BLaER1 treated with 17β-estradiol and CSF1 and Interleukin-3, amounts not matched to agents 10 nM and 100 nM (cell line): ENCODE data around the gene RPH3AL.

ENCODE experiments used
- H3K27ac ChIP-seq, 11 experiments: shearing (Covaris generic); formaldehyde crosslinking; 2 replicates each; pipeline ENCODE4 v1.8.1; 2022
- H3K27me3 ChIP-seq, 11 experiments: shearing (Covaris generic); formaldehyde crosslinking; 2 replicates each; pipeline ENCODE4 v1.8.1; 2022
- H3K36me3 ChIP-seq, 11 experiments: shearing (Covaris generic); formaldehyde crosslinking; 2 replicates each; pipeline ENCODE4 v1.8.1; 2022
- H3K4me1 ChIP-seq, 10 experiments: shearing (Covaris generic); formaldehyde crosslinking; 2 replicates each; pipeline ENCODE4 v1.8.1; 2022
- H3K4me2 ChIP-seq, 11 experiments: shearing (Covaris generic); formaldehyde crosslinking; 2 replicates each; pipeline ENCODE4 v1.8.1; 2022
- H3K4me3 ChIP-seq, 10 experiments: shearing (Covaris generic); formaldehyde crosslinking; 2 replicates each; pipeline ENCODE4 v1.8.1; 2022
- H3K9ac ChIP-seq, 11 experiments: shearing (Covaris generic); formaldehyde crosslinking; 2 replicates each; pipeline ENCODE4 v1.8.1; 2022
- H3K9me3 ChIP-seq, 11 experiments: shearing (Covaris generic); formaldehyde crosslinking; replicated peaks in 1 of 11; 2 replicates each; pipeline ENCODE4 v1.8.1; 2022
- H4K20me1 ChIP-seq, 11 experiments: shearing (Covaris generic); formaldehyde crosslinking; 2 replicates each; pipeline ENCODE4 v1.8.1; 2022
- Cebpa-rat ChIP-seq, 11 experiments: shearing (Covaris generic); IDR thresholded peaks; 2 replicates each; pipeline ENCODE4 v1.8.1; 2022

The RPH3AL gene

GRCh38 chr17:390025-390424 is 37.4 kb upstream of the RPH3AL start:
- TF ChIP-seq Cebpa-rat (IDR thresholded peaks at IDR 0.05), result 0 out of 22 replicates have a peak, but pooled peaks of 1 of the 11 experiments have one; percentile 13
- peaks cover 0 to 2% (median 0%) of the 10 kb centered on the region in 11 experiments; a peak in 1 of 22 replicates for H4K20me1 ChIP-seq
- no peak overlapping the region for H3K4me3 ChIP-seq

GRCh38 chr17:388087-388486 is 35.5 kb upstream of the RPH3AL start:
- Histone ChIP-seq H3K4me3 (no peak overlapping the region), H3K36me3 (no peaks in the 10 kb centered on the region), H3K4me1 (peaks cover 6 to 36% (median 29%) of the 10 kb centered on the region in 10 experiments), H3K9me3 (no peaks in the 10 kb centered on the region), H3K9ac (no peak overlapping the region), H3K27ac (no peak overlapping the region), H4K20me1 (peaks cover 0 to 14% (median 4%) of the 10 kb centered on the region in 11 experiments; a peak in 11 of 22 replicates), H3K4me2 (no peak overlapping the region), H3K27me3 (peaks cover 22 to 34% (median 23%) of the 10 kb centered on the region in 11 experiments)
- TF ChIP-seq Cebpa-rat (IDR thresholded peaks at IDR 0.05), result no peak

More at GRCh38 chr17:390025-390424, 37.4 kb upstream of the RPH3AL start:
- Histone ChIP-seq H3K27me3 (peaks cover 5 to 14% (median 6%) of the 10 kb centered on the region in 11 experiments; a peak in 21 of 22 replicates), H3K4me1 (peaks cover 14 to 30% (median 23%) of the 10 kb centered on the region in 10 experiments), H3K27ac (no peak overlapping the region), H3K9me3 (no peaks in the 10 kb centered on the region), H3K9ac (no peak overlapping the region), H3K4me2 (no peak overlapping the region), H3K36me3 (no peaks in the 10 kb centered on the region)

DNA sequence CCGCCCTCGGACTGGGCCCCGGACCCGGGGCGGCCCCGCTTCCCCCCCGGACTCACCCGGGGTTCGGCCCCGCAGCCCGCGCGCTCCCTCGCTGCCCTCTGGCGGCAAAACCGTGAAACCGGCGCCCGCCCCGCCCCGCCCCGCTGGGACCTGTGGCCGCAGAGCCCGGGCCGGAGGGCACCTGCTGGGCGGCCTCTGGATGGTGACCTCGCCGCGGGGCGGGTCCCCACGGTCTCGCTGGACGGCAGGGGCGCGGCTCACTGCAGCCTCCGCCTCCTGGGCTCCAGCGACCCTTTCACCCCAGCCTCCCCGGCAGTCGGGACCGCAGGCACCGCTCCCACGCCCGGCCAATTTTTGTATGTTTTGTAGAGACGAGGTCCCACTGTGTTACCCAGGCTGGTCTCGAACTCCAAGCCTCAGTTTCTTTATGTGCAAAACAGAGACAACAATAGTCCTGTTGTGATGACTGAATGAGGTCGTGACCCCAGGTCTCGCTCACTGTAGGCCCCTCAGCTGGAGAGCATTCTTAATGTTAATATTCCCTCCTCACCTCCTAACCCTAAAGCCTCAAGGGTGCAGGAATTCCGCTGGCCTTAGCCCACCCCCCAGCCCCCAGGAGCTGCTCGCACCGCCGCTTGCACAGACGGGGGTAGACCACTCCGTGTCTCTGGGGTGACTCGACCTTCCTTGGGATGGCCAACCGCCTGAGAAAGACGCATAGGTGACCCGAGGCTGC is 33.7 kb upstream of the RPH3AL start:
- peak overlapping the region; percentile 57 to 83 (median 75); a peak in 20 of 22 replicates for H3K9ac ChIP-seq
- H3K4me1 ChIP-seq, result peaks cover 6 to 48% (median 37%) of the 10 kb centered on the region in 10 experiments
- no peak for TF ChIP-seq Cebpa-rat (IDR thresholded peaks at IDR 0.05)
- peak overlapping the region; percentile 78 to 100 (median 94) for H3K4me2 ChIP-seq
- H3K4me3 ChIP-seq, result peak overlapping the region; percentile 51 to 73 (median 60)
- H3K9me3 ChIP-seq, result no peaks in the 10 kb centered on the region
- H3K27ac ChIP-seq, result peak overlapping the region in 8 of 11 experiments; percentile 37 to 71 (median 60); a peak in 11 of 22 replicates
- H4K20me1 ChIP-seq, result peaks cover 0 to 23% (median 6%) of the 10 kb centered on the region in 11 experiments; a peak in 11 of 22 replicates
- H3K27me3 ChIP-seq, result peaks cover 24 to 47% (median 36%) of the 10 kb centered on the region in 11 experiments
- H3K36me3 ChIP-seq, result no peaks in the 10 kb centered on the region

GRCh38 chr17:385836-386140 is 33.2 kb upstream of the RPH3AL start:
- H3K9me3 ChIP-seq, result no peaks in the 10 kb centered on the region
- H3K4me3 ChIP-seq, result peak overlapping the region; percentile 51 to 73 (median 60)
- peaks cover 0 to 23% (median 6%) of the 10 kb centered on the region in 11 experiments; a peak in 11 of 22 replicates for H4K20me1 ChIP-seq
- H3K27ac ChIP-seq, result peak overlapping the region in 8 of 11 experiments; percentile 37 to 71 (median 60); a peak in 11 of 22 replicates
- no peak for TF ChIP-seq Cebpa-rat (IDR thresholded peaks at IDR 0.05)
- H3K4me1 ChIP-seq, result peaks cover 6 to 46% (median 37%) of the 10 kb centered on the region in 10 experiments
- H3K4me2 ChIP-seq, result peak overlapping the region; percentile 78 to 100 (median 94); a peak in 17 of 22 replicates
- peak overlapping the region; percentile 57 to 83 (median 75); a peak in 20 of 22 replicates for H3K9ac ChIP-seq
- peaks cover 24 to 47% (median 36%) of the 10 kb centered on the region in 11 experiments for H3K27me3 ChIP-seq
- no peaks in the 10 kb centered on the region for H3K36me3 ChIP-seq

DNA sequence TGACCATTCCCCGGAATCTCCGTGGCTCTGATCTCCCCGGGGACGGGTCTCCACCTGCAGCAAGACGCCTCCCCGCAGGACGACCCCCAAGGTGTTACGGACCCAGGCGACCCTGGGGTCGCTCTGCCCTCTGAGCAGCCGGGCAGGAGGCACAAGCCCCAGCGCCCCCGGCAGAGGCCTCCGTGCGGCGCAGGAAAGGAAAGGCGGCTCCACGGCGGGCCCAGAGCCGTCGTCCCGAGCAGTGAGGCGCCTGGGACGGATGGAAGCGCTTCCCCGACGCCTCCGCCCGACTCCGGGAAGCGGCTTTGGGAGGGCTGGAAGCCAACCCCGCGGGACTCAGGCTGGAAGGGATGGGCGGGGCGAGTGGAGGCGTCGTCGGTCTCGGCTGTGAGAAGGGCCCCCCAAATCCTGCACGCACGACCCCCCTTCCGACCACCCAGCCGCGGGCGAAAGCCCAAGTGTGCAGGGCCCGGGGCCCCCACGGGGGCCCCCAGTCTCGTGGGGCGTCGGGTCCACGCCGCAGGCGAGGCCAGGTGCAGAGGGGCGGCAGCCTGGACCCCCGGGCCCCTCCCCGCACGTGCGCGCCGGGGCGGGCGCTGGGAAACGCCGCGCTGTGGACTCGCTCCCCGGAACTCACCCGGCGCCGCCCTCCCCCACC is 32.7 kb upstream of the RPH3AL start:
- H3K4me2 ChIP-seq, result peak overlapping the region; percentile 83 to 100 (median 97)
- TF ChIP-seq Cebpa-rat (IDR thresholded peaks at IDR 0.05), result no peak
- peak overlapping the region in 10 of 11 experiments; percentile 20 to 71 (median 48); a peak in 14 of 22 replicates for H3K27ac ChIP-seq
- H3K36me3 ChIP-seq, result no peaks in the 10 kb centered on the region
- peaks cover 24 to 47% (median 36%) of the 10 kb centered on the region in 11 experiments for H3K27me3 ChIP-seq
- H4K20me1 ChIP-seq, result peaks cover 0 to 23% (median 6%) of the 10 kb centered on the region in 11 experiments; a peak in 11 of 22 replicates
- H3K4me1 ChIP-seq, result peaks cover 6 to 42% (median 37%) of the 10 kb centered on the region in 10 experiments
- peak overlapping the region; percentile 47 to 83 (median 67); a peak in 20 of 22 replicates for H3K9ac ChIP-seq
- no peaks in the 10 kb centered on the region for H3K9me3 ChIP-seq
- H3K4me3 ChIP-seq, result peak overlapping the region; percentile 51 to 73 (median 60)

GRCh38 chr17:384622-385177 is 32.1 kb upstream of the RPH3AL start:
- Histone ChIP-seq H3K27ac (no peak overlapping the region; a peak in 1 of 22 replicates), H4K20me1 (peaks cover 0 to 23% (median 6%) of the 10 kb centered on the region in 11 experiments; a peak in 11 of 22 replicates), H3K36me3 (no peaks in the 10 kb centered on the region), H3K9ac (peak overlapping the region in 6 of 11 experiments; percentile 62 to 83 (median 75); a peak in 11 of 22 replicates), H3K4me2 (peak overlapping the region; percentile 83 to 100 (median 97)), H3K9me3 (no peaks in the 10 kb centered on the region), H3K4me1 (peaks cover 6 to 42% (median 37%) of the 10 kb centered on the region in 10 experiments), H3K4me3 (peak overlapping the region; percentile 51 to 73 (median 60); a peak in 18 of 20 replicates), H3K27me3 (peaks cover 24 to 47% (median 36%) of the 10 kb centered on the region in 11 experiments)
- no peak for TF ChIP-seq Cebpa-rat (IDR thresholded peaks at IDR 0.05)

- Histone ChIP-seq H3K27ac (no peak overlapping the region), H3K9me3 (no peaks in the 10 kb centered on the region), H3K36me3 (no peaks in the 10 kb centered on the region), H3K4me3 (no peak overlapping the region), H4K20me1 (peaks cover 0 to 23% (median 6%) of the 10 kb centered on the region in 11 experiments; a peak in 11 of 22 replicates), H3K27me3 (peaks cover 24 to 47% (median 36%) of the 10 kb centered on the region in 11 experiments), H3K9ac (no peak overlapping the region), H3K4me2 (peak overlapping the region; percentile 7 to 72 (median 52); a peak in 14 of 22 replicates), H3K4me1 (peaks cover 6 to 42% (median 37%) of the 10 kb centered on the region in 10 experiments)
- TF ChIP-seq Cebpa-rat (IDR thresholded peaks at IDR 0.05), result no peak
Observed at GRCh38 chr17:383771-384621, 31.4 kb upstream of the RPH3AL start.
